ENCODE data around the gene ADCY3. TPM values are rescaled to one million over a fixed set of nuclear protein-coding genes. Genes with fewer than 3 reads are reported as not detected.

The ADCY3 gene
- total RNA-seq, 2 donors from 2014 or later: 40.7 to 59.3 TPM

GRCh38 chr2:24821433-24821891, 98.6 kb downstream of the ADCY3 start:
- Mint-ChIP-seq H3K27ac (peak overlapping the region; percentile 29), H3K27me3 (no peaks in the 10 kb centered on the region), H3K4me1 (peaks cover 7% of the 10 kb centered on the region), H3K36me3 (ENCODE audit: low read depth) (no peaks in the 10 kb centered on the region), H3K4me3 (no peak overlapping the region)
- ATAC-seq: no peak
- H3K9me3 ChIP-seq (ENCODE audit: control insufficient read depth, low read length, poor library complexity, severe bottlenecking): no peaks in the 10 kb centered on the region
- no peak for DNase-seq

- Mint-ChIP-seq H3K27me3 (no peaks in the 10 kb centered on the region), H3K36me3 (ENCODE audit: low read depth) (no peaks in the 10 kb centered on the region), H3K4me1 (peaks cover 3% of the 10 kb centered on the region), H3K27ac (peak overlapping the region; percentile 66), H3K4me3 (no peak overlapping the region)
- DNase-seq: no peak
- no peak for ATAC-seq
- no peaks in the 10 kb centered on the region for H3K9me3 ChIP-seq (ENCODE audit: control insufficient read depth, low read length, poor library complexity, severe bottlenecking)
These were observed 99.2 kb downstream of the ADCY3 start for GRCh38 chr2:24820598-24821432.

GRCh38 chr2:24820175-24820513, 99.9 kb downstream of the ADCY3 start:
- H3K4me1 Mint-ChIP-seq: no peaks in the 10 kb centered on the region
- H3K9me3 ChIP-seq (ENCODE audit: control insufficient read depth, low read length, poor library complexity, severe bottlenecking): no peaks in the 10 kb centered on the region
- no peak overlapping the region for H3K4me3 Mint-ChIP-seq
- H3K27ac Mint-ChIP-seq: no peak overlapping the region
- H3K36me3 Mint-ChIP-seq (ENCODE audit: low read depth): no peaks in the 10 kb centered on the region
- DNase-seq (no peak), ATAC-seq (no peak)
- H3K27me3 Mint-ChIP-seq: no peaks in the 10 kb centered on the region

- ATAC-seq (no peak), DNase-seq (no peak)
- Mint-ChIP-seq H3K4me1 (no peaks in the 10 kb centered on the region), H3K27ac (no peak overlapping the region), H3K4me3 (no peak overlapping the region), H3K36me3 (ENCODE audit: low read depth) (no peaks in the 10 kb centered on the region), H3K27me3 (no peaks in the 10 kb centered on the region)
- no peaks in the 10 kb centered on the region for H3K9me3 ChIP-seq (ENCODE audit: control insufficient read depth, low read length, poor library complexity, severe bottlenecking)
These were observed 100.4 kb downstream of the ADCY3 start for GRCh38 chr2:24819442-24820174.

- DNase-seq: no peak
- Mint-ChIP-seq H3K4me1 (peaks cover 5% of the 10 kb centered on the region), H3K27me3 (no peaks in the 10 kb centered on the region), H3K4me3 (no peak overlapping the region), H3K36me3 (ENCODE audit: low read depth) (no peaks in the 10 kb centered on the region), H3K27ac (no peak overlapping the region)
- no peaks in the 10 kb centered on the region for H3K9me3 ChIP-seq (ENCODE audit: control insufficient read depth, low read length, poor library complexity, severe bottlenecking)
- no peak for ATAC-seq
These were observed 101.3 kb downstream of the ADCY3 start for GRCh38 chr2:24818721-24819167.

GRCh38 chr2:24816884-24817283, 103.2 kb downstream of the ADCY3 start:
- Mint-ChIP-seq H3K4me1 (peaks cover 8% of the 10 kb centered on the region), H3K27ac (no peak overlapping the region), H3K4me3 (no peak overlapping the region), H3K36me3 (ENCODE audit: low read depth) (no peaks in the 10 kb centered on the region), H3K27me3 (no peaks in the 10 kb centered on the region)
- no peak for ATAC-seq
- H3K9me3 ChIP-seq (ENCODE audit: control insufficient read depth, low read length, poor library complexity, severe bottlenecking): no peaks in the 10 kb centered on the region
- no peak for DNase-seq

- H3K9me3 ChIP-seq (ENCODE audit: control insufficient read depth, low read length, poor library complexity, severe bottlenecking): no peaks in the 10 kb centered on the region
- Mint-ChIP-seq H3K27me3 (no peaks in the 10 kb centered on the region), H3K36me3 (ENCODE audit: low read depth) (no peaks in the 10 kb centered on the region), H3K4me1 (peaks cover 8% of the 10 kb centered on the region), H3K4me3 (no peak overlapping the region), H3K27ac (no peak overlapping the region)
- DNase-seq: no peak
- ATAC-seq: no peak
These were observed 103.6 kb downstream of the ADCY3 start for GRCh38 chr2:24816404-24816803.

GRCh38 chr2:24815171-24815570, 104.9 kb downstream of the ADCY3 start:
- H3K9me3 ChIP-seq (ENCODE audit: control insufficient read depth, low read length, poor library complexity, severe bottlenecking): no peaks in the 10 kb centered on the region
- ATAC-seq (no peak), DNase-seq (no peak)
- H3K27ac Mint-ChIP-seq: no peak overlapping the region
- H3K4me3 Mint-ChIP-seq: no peak overlapping the region
- H3K36me3 Mint-ChIP-seq (ENCODE audit: low read depth): no peaks in the 10 kb centered on the region
- H3K4me1 Mint-ChIP-seq: peaks cover 8% of the 10 kb centered on the region
- no peaks in the 10 kb centered on the region for H3K27me3 Mint-ChIP-seq

GRCh38 chr2:24814516-24814915, 105.5 kb downstream of the ADCY3 start:
- H3K4me1 Mint-ChIP-seq: peaks cover 9% of the 10 kb centered on the region
- DNase-seq (no peak), ATAC-seq (no peak)
- H3K9me3 ChIP-seq (ENCODE audit: control insufficient read depth, low read length, poor library complexity, severe bottlenecking): no peaks in the 10 kb centered on the region
- H3K36me3 Mint-ChIP-seq (ENCODE audit: low read depth): no peaks in the 10 kb centered on the region
- H3K4me3 Mint-ChIP-seq: no peak overlapping the region
- H3K27me3 Mint-ChIP-seq: no peaks in the 10 kb centered on the region
- no peak overlapping the region for H3K27ac Mint-ChIP-seq

GRCh38 chr2:24813691-24814137, 106.3 kb downstream of the ADCY3 start:
- Mint-ChIP-seq H3K36me3 (ENCODE audit: low read depth) (no peaks in the 10 kb centered on the region), H3K4me1 (peaks cover 15% of the 10 kb centered on the region), H3K4me3 (no peak overlapping the region), H3K27ac (no peak overlapping the region), H3K27me3 (no peaks in the 10 kb centered on the region)
- H3K9me3 ChIP-seq (ENCODE audit: control insufficient read depth, low read length, poor library complexity, severe bottlenecking): no peaks in the 10 kb centered on the region
- DNase-seq (no peak), ATAC-seq (no peak)

- Mint-ChIP-seq H3K4me1 (peaks cover 26% of the 10 kb centered on the region), H3K27me3 (no peaks in the 10 kb centered on the region), H3K27ac (peak overlapping the region; percentile 86), H3K36me3 (ENCODE audit: low read depth) (no peaks in the 10 kb centered on the region), H3K4me3 (peak overlapping the region; percentile 43)
- ATAC-seq (no peak), DNase-seq (no peak)
- H3K9me3 ChIP-seq (ENCODE audit: control insufficient read depth, low read length, poor library complexity, severe bottlenecking): no peaks in the 10 kb centered on the region
These were observed 110.6 kb downstream of the ADCY3 start for GRCh38 chr2:24809316-24810007.

- no peaks in the 10 kb centered on the region for H3K36me3 Mint-ChIP-seq (ENCODE audit: low read depth)
- H3K27ac Mint-ChIP-seq: no peak overlapping the region
- H3K9me3 ChIP-seq (ENCODE audit: control insufficient read depth, low read length, poor library complexity, severe bottlenecking): no peaks in the 10 kb centered on the region
- no peak overlapping the region for H3K4me3 Mint-ChIP-seq
- ATAC-seq (no peak), DNase-seq (no peak)
- H3K4me1 Mint-ChIP-seq: peaks cover 18% of the 10 kb centered on the region
- no peaks in the 10 kb centered on the region for H3K27me3 Mint-ChIP-seq
These were observed 113.4 kb downstream of the ADCY3 start for GRCh38 chr2:24806661-24807036.
